Common myeloid progenitor, CD34-positive (primary cell): ENCODE measurements around the gene UBE2N.
A peak's percentile ranks its signal among the peaks of the same experiment; 100 is the strongest.
"Not testable (repeated sequence)": the region's sequence is repeated elsewhere in the genome, so short reads cannot be mapped to it uniquely, and the experiment has no call there.

ENCODE experiments used
- CTCF ChIA-PET: fragments of 350-600 bp; sonication (Branson Sonifier 250); formaldehyde crosslinking; loops from one replicate; lab custom pipeline; 2021; ENCODE audit warnings: antibody characterized with exemption; lab: Charles Lee
- POLR2A ChIA-PET: fragments of 350-600 bp; sonication (Branson Sonifier 250); formaldehyde crosslinking; loops from one replicate; lab custom pipeline; 2021; ENCODE audit warnings: antibody characterized with exemption; lab: Charles Lee
- DNase-seq, 3 donors: peaks; one replicate each; pipeline versions ENCODE4 v3.0.0 to v3.0.0-alpha.2; 2013
- H3K27ac ChIP-seq, 2 experiments: 1 replicate in 1 of 2; 2 replicates in 1 of 2; pipeline ENCODE4 v1.7.0; 2013; ENCODE audit warnings: inconsistent platforms in 2 of 2, low read length in 2 of 2, mild to moderate bottlenecking in 2 of 2, low read depth in 1 of 2, moderate library complexity in 1 of 2; ENCODE audit not compliant: severe bottlenecking in 2 of 2, insufficient read depth in 1 of 2, poor library complexity in 1 of 2
- H3K27me3 ChIP-seq, 5 experiments: replicated peaks in 2 of 5; 1 replicate in 3 of 5; 2 replicates in 2 of 5; pipeline versions ENCODE4 v1.6.1 to v1.7.0; 2013; ENCODE audit warnings: low read length in 4 of 5, mild to moderate bottlenecking in 2 of 5, moderate library complexity in 2 of 5, inconsistent platforms in 1 of 5; ENCODE audit not compliant: insufficient read depth in 5 of 5, control insufficient read depth in 4 of 5
- H3K36me3 ChIP-seq, 4 experiments: 1 replicate in 2 of 4; 2 replicates in 2 of 4; pipeline versions ENCODE4 v1.6.1 to v1.7.0; 2013; ENCODE audit warnings: low read length in 3 of 4, control low read depth in 1 of 4, mild to moderate bottlenecking in 1 of 4; ENCODE audit not compliant: control insufficient read depth in 4 of 4, insufficient read depth in 4 of 4
- H3K4me1 ChIP-seq, 4 experiments: 1 replicate in 3 of 4; 2 replicates in 1 of 4; pipeline versions ENCODE4 v1.6.1 to v1.7.1; 2013; ENCODE audit warnings: low read length in 3 of 4, mild to moderate bottlenecking in 3 of 4, control low read depth in 1 of 4, inconsistent platforms in 1 of 4, moderate library complexity in 1 of 4; ENCODE audit not compliant: control insufficient read depth in 4 of 4, insufficient read depth in 4 of 4; ENCODE audit errors: control extremely low read depth in 1 of 4
- H3K4me3 ChIP-seq, 7 experiments: 1 replicate in 4 of 7; 2 replicates in 3 of 7; pipeline versions ENCODE4 v1.5.1 to v1.7.0; 2013; ENCODE audit warnings: mild to moderate bottlenecking in 7 of 7, low read length in 6 of 7, moderate library complexity in 6 of 7, inconsistent platforms in 2 of 7, low read depth in 2 of 7, control low read depth in 1 of 7; ENCODE audit not compliant: insufficient read depth in 4 of 7, control insufficient read depth in 1 of 7; ENCODE audit errors: extremely low read depth in 1 of 7
- H3K9me3 ChIP-seq, 5 experiments: 1 replicate in 4 of 5; 2 replicates in 1 of 5; pipeline versions ENCODE4 v1.6.1 to v1.7.1; 2013; ENCODE audit warnings: low read length in 4 of 5, mild to moderate bottlenecking in 2 of 5, inconsistent platforms in 1 of 5, low read depth in 1 of 5, moderate library complexity in 1 of 5; ENCODE audit not compliant: control insufficient read depth in 4 of 5, insufficient read depth in 2 of 5; ENCODE audit errors: control extremely low read depth in 1 of 5
- WGBS: methylation state at CpG from one replicate; pipeline ENCODE4 v1.1.5; 2013; ENCODE audit not compliant: insufficient coverage; 5-methylcytosine and 5-hydroxymethylcytosine counted together

UBE2N gene

GRCh38 chr12:93378196-93378997, 63.4 kb downstream of the UBE2N start:
- peak; percentile 66 to 84 (median 80) for DNase-seq
- WGBS = 0% methylated on average over 17 of the region's 64 CpGs
- Histone ChIP-seq H3K4me1 (peaks cover 25 to 51% (median 33%) of the 10 kb centered on the region in 4 experiments), H3K27ac (peak overlapping the region; percentile 78 to 91), H3K4me3 (peak overlapping the region; percentile 77 to 98 (median 91))
- H3K36me3 ChIP-seq, CTCF ChIA-PET, H3K9me3 ChIP-seq, H3K27me3 ChIP-seq, POLR2A ChIA-PET: not testable (repeated sequence)

- ChIA-PET POLR2A (no interaction called here), CTCF (interaction anchor here (1.1 kb wide), 1 partner anchor 21 kb away, joined by 3 read pairs; no protein-coding TSS in a partner anchor)
- H3K27me3 ChIP-seq = peaks cover 0 to 2% (median 0%) of the 10 kb centered on the region in 5 experiments
- no peaks in the 10 kb centered on the region for H3K36me3 ChIP-seq
- peak; percentile 93 to 97 (median 97) for DNase-seq
- WGBS = 4% methylated on average over 28 of the region's 79 CpGs
- peaks cover 25 to 52% (median 35%) of the 10 kb centered on the region in 4 experiments for H3K4me1 ChIP-seq
- H3K9me3 ChIP-seq = no peaks in the 10 kb centered on the region
- H3K27ac ChIP-seq = peak within 1 kb of the TSS; percentile 78 to 91
- peak within 1 kb of the TSS; percentile 77 to 98 (median 91) for H3K4me3 ChIP-seq
These were observed 64.2 kb downstream of the UBE2N start, which contains the start of gene NUDT4 for GRCh38 chr12:93377252-93378195. Gene NUDT4, plus strand, starts transcription at chr12:93377925. Its CDS starts 398 bp downstream, at chr12:93378323.

- Histone ChIP-seq H3K36me3 (no peaks in the 10 kb centered on the region), H3K9me3 (no peaks in the 10 kb centered on the region), H3K27ac (peak overlapping the region in 1 of 2 experiments; percentile 74), H3K4me1 (peaks cover 25 to 52% (median 35%) of the 10 kb centered on the region in 4 experiments), H3K4me3 (peak overlapping the region in 4 of 7 experiments; percentile 46 to 85 (median 76)), H3K27me3 (peaks cover 0 to 2% (median 0%) of the 10 kb centered on the region in 5 experiments)
- POLR2A ChIA-PET = no interaction called here
- CTCF ChIA-PET = interaction anchor here (1.0 to 1.1 kb wide), 2 partner anchors 21 to 132 kb away, joined by 3 read pairs; no protein-coding TSS in a partner anchor
- no peak for DNase-seq
- 78% methylated on average over 5 of the region's 10 CpGs for WGBS
These were observed 65.1 kb downstream of the UBE2N start for GRCh38 chr12:93376436-93377251.

GRCh38 chr12:93375906-93376305, 65.8 kb downstream of the UBE2N start:
- 88% methylated on average over 1 of the region's 6 CpGs for WGBS
- peak overlapping the region in 1 of 7 experiments; percentile 82 for H3K4me3 ChIP-seq
- POLR2A ChIA-PET = no interaction called here
- H3K9me3 ChIP-seq = no peaks in the 10 kb centered on the region
- peaks cover 0 to 2% (median 0%) of the 10 kb centered on the region in 5 experiments for H3K27me3 ChIP-seq
- CTCF ChIA-PET = interaction anchor here (1.0 to 1.1 kb wide), 2 partner anchors 22 to 131 kb away, joined by 3 read pairs; no protein-coding TSS in a partner anchor
- peaks cover 19 to 46% (median 29%) of the 10 kb centered on the region in 4 experiments for H3K4me1 ChIP-seq
- no peak for DNase-seq
- H3K36me3 ChIP-seq = no peaks in the 10 kb centered on the region
- H3K27ac ChIP-seq = peak overlapping the region in 1 of 2 experiments; percentile 74

- H3K27ac ChIP-seq = peak overlapping the region in 1 of 2 experiments; percentile 74
- peaks cover 0 to 5% (median 0%) of the 10 kb centered on the region in 5 experiments for H3K27me3 ChIP-seq
- H3K36me3 ChIP-seq = no peaks in the 10 kb centered on the region
- WGBS = 100% methylated on average over 1 of the region's 2 CpGs
- peaks cover 1 to 29% (median 13%) of the 10 kb centered on the region in 4 experiments for H3K4me1 ChIP-seq
- CTCF ChIA-PET = interaction anchor here (0.6 kb wide), 1 partner anchor 374 kb away, joined by 3 read pairs; no protein-coding TSS in a partner anchor
- no peak for DNase-seq
- POLR2A ChIA-PET = no interaction called here
- H3K9me3 ChIP-seq = no peaks in the 10 kb centered on the region
- H3K4me3 ChIP-seq = no peak overlapping the region
These were observed 67.6 kb downstream of the UBE2N start for GRCh38 chr12:93373961-93374656.

GRCh38 chr12:93370947-93371346, 70.8 kb downstream of the UBE2N start:
- 100% methylated on average over 5 of the region's 6 CpGs for WGBS
- DNase-seq = no peak
- Histone ChIP-seq H3K4me3 (no peak overlapping the region), H3K9me3 (no peaks in the 10 kb centered on the region), H3K27me3 (peaks cover 0 to 7% (median 2%) of the 10 kb centered on the region in 5 experiments), H3K4me1 (peaks cover 0 to 8% (median 3%) of the 10 kb centered on the region in 4 experiments), H3K36me3 (no peaks in the 10 kb centered on the region), H3K27ac (no peak overlapping the region)
- POLR2A ChIA-PET = no interaction called here
- CTCF ChIA-PET = interaction anchor here (1.5 kb wide), 1 partner anchor 10 kb away, joined by 3 read pairs; no protein-coding TSS in a partner anchor
